ENCODE results near the gene ACTN2.

The ACTN2 gene

GRCh38 chr1:236691348-236691747 lies 5.0 kb downstream of the ACTN2 start:
- no peak for DNase-seq (ENCODE audit: low spot score)

GRCh38 chr1:236692128-236692527 lies 5.8 kb downstream of the ACTN2 start:
- DNase-seq (ENCODE audit: low spot score) = no peak

- DNase-seq (ENCODE audit: low spot score) = no peak
Observed at GRCh38 chr1:236692742-236693141, 6.4 kb downstream of the ACTN2 start.

- DNase-seq (ENCODE audit: low spot score) = no peak
Observed at GRCh38 chr1:236699366-236699765, 13.1 kb downstream of the ACTN2 start.

DNA sequence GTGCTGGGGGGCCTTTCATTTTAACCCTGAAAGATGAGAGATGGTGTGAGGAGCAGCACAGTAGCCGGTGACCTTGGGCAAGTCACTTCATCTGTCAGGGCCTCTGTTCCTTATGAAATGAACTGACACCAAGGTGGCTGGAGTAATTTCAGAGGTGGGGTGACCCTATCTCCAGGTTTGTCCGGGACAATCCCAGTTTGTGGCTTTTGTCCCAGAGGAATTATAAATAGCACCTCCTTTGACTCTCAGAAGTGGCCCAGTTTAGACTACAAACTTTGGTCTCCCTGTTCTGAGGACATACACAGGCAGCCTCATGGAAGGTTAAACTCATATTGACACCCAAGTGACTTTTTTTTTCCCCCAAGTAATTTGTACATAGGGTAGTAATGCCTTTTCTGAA lies 14.6 kb downstream of the ACTN2 start:
- DNase-seq (ENCODE audit: low spot score) = no peak

DNA sequence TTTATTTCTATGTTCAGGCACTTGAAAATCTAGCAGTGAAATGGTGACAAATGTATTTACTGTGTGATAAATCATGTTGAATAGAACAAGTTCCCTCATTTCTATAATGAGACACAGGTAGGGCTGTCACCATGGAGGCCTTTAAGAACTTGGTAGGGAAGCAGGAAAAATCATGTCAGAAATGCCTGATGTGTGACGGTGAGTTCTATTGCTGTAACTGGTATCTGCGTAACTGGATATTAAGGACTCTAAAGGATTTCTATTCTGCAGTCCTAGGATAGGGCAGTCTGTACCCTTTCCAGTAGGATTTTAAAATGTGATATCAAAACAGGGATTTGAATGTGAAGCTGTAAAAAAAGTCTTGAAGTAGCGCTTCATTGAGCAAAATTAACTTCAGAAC lies 15.5 kb downstream of the ACTN2 start:
- DNase-seq (ENCODE audit: low spot score) = no peak

DNA sequence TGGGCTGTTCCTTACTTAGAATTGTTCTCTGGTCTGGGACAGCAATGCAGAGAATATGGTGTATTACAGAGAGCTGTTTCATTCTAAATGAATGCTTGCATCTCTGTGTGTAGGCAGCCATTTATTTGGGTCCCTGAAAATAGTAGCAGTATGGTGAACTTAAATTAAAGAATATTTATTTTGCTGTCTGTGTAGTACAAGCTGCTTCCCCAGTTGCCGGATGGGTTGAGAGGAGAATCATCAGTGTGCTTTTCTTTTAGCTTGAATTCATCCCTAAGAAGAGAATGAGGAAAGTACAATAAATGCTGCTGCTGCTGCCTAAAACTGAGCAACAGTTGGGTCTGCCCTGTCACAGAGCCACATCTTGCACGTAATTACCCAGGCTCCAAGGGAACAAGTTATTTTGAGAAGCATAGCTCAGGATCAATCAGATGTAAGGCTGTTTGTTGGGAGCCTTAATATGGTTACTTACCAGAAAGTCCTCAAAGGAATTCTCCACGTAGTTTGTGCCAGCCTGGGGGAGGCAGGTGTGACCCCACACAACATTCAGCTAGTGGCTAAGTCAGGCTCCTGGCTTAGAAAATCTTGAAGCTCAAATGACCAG lies 16.6 kb downstream of the ACTN2 start:
- DNase-seq (ENCODE audit: low spot score) = no peak

- DNase-seq (ENCODE audit: low spot score) = no peak
Observed at GRCh38 chr1:236705771-236706170, 19.5 kb downstream of the ACTN2 start.

- no peak for DNase-seq (ENCODE audit: low spot score)
Observed at GRCh38 chr1:236706183-236706582, 19.9 kb downstream of the ACTN2 start.

GRCh38 chr1:236710328-236710892 lies 24.1 kb downstream of the ACTN2 start:
- no peak for DNase-seq (ENCODE audit: low spot score)

DNA sequence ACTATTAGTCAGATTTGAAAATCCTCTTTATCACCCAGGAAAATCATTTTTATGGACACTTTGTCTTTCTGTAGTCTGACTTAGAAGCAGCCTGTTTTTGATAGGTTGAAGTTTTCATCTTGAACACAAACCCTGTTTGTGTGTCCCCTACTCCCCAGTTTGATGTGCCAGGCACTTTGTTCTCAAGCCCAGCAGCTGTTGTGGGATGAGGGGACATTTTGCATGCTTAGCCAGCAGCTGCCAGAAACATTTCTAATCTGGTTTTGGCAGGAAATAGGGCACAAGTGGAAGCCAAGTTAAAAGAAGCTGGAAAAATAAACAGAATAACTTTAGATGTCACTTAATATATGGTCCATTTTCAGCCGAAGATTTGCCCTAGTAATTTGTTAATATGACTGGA lies 29.9 kb downstream of the ACTN2 start:
- no peak for DNase-seq (ENCODE audit: low spot score)

- DNase-seq (ENCODE audit: low spot score) = no peak
Observed at GRCh38 chr1:236717811-236718210, 31.5 kb downstream of the ACTN2 start.

- no peak for DNase-seq (ENCODE audit: low spot score)
Observed at GRCh38 chr1:236718328-236718727, 32.0 kb downstream of the ACTN2 start.

GRCh38 chr1:236720206-236720605 lies 33.9 kb downstream of the ACTN2 start:
- DNase-seq (ENCODE audit: low spot score) = no peak

DNA sequence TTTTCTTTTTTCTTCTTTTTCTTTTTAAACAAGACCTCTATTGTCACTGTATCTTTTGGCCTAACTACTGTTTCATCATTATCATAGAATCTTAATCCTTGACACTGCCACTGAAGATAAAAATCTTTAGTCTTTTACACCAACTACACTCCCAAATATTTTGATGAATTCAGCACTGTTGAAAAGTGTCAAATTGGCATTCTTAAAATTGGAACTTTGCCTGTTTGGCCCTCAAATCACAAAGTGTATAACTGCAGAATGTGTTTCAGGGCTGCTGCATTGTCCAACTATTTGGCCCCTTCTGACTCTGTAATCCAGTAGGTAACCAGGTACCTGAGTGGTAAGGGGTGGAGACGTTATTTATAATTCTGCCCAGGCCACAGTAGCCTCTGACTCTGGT lies 34.3 kb downstream of the ACTN2 start:
- DNase-seq (ENCODE audit: low spot score) = no peak

GRCh38 chr1:236724049-236724448 lies 37.8 kb downstream of the ACTN2 start:
- DNase-seq (ENCODE audit: low spot score) = no peak

GRCh38 chr1:236724506-236724905 lies 38.2 kb downstream of the ACTN2 start:
- DNase-seq (ENCODE audit: low spot score) = no peak

DNA sequence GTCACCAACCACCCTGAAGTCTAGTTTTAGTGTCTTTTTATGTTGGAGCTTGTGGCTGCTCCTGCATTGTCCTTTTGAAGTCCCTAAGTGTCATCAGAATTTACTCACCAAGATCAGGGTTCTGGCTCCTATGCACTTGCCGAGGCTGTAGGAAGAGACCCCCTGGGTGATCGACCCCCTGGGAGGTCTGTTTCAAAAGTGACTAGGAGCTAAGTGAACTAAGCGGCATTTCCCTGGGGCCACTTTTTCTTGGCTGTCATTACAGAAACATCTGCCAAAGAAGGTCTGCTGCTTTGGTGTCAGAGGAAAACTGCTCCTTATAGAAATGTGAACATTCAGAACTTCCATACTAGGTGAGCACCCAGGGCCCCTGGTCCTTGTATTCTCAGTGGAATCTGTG lies 39.4 kb downstream of the ACTN2 start:
- no peak for DNase-seq (ENCODE audit: low spot score)

GRCh38 chr1:236727521-236727920 lies 41.2 kb downstream of the ACTN2 start:
- no peak for DNase-seq (ENCODE audit: low spot score)

- DNase-seq (ENCODE audit: low spot score) = no peak
Observed at GRCh38 chr1:236728752-236729151, 42.5 kb downstream of the ACTN2 start.

- no peak for DNase-seq (ENCODE audit: low spot score)
Observed at GRCh38 chr1:236733653-236734052, 47.4 kb downstream of the ACTN2 start.

DNA sequence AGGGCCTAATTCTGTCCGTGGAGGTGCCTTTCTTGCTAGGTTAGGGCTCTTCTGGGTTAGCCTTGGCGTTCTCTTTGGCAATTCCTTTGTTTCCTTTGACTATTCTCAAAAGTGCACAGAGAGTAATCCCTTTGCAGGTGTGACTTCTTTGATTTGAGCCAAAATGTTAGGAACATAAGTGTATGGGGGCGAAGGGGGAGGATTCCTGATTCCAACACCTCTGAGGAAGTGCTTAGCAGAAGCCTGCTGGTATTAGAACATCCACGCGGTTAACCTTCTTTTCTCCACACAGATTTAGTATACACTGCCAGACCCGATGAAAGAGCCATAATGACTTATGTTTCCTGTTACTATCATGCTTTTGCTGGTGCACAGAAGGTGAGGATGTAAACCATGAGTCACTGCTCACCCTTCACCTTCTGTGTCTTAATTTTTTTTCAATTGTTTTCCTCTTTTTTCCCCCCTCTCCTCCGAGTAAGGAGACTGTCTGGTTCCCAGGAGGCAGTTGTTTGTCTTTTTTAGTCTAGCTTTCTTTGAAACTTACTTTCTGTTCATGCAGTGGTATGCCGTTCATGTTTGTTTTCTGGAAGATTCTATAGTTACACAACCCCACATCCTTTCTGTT lies 48.0 kb downstream of the ACTN2 start:
- no peak for DNase-seq (ENCODE audit: low spot score)

GRCh38 chr1:236736761-236737160 lies 50.5 kb downstream of the ACTN2 start:
- DNase-seq (ENCODE audit: low spot score) = no peak

- no peak for DNase-seq (ENCODE audit: low spot score)
Observed at GRCh38 chr1:236741753-236742152, 55.5 kb downstream of the ACTN2 start.

Measured in GM03348 (cell line).